K562 (cell line): ENCODE measurements around the gene SUMF2. TPM values are rescaled to one million over a fixed set of nuclear protein-coding genes. Genes with fewer than 3 reads are reported as not detected.

Experiments
- CEBPB ChIP-seq: fragments of 450-650 bp; IDR thresholded peaks from 2 replicates; pipeline ENCODE4 v1.6.1; 2016; ENCODE audit warnings: missing genetic modification characterization, missing compliant biosample characterization
- EP400 ChIP-seq: fragments of 450-650 bp; IDR thresholded peaks from 2 replicates; pipeline ENCODE4 v1.6.1; 2017; ENCODE audit warnings: antibody characterized with exemption, mild to moderate bottlenecking, moderate library complexity
- HDAC2 ChIP-seq: fragments of 450-650 bp; IDR thresholded peaks from 2 replicates; pipeline ENCODE4 v1.6.1; 2016; ENCODE audit warnings: mild to moderate bottlenecking
- HDAC8 ChIP-seq: fragments of 450-650 bp; IDR thresholded peaks from 2 replicates; pipeline ENCODE4 v1.6.1; 2016; ENCODE audit warnings: mild to moderate bottlenecking, missing genetic modification characterization, moderate library complexity, missing compliant biosample characterization
- KDM1A ChIP-seq, 2 experiments: fragments of 450-650 bp; IDR thresholded peaks; 2 replicates each; pipeline ENCODE4 v1.6.1; 2016; ENCODE audit warnings: mild to moderate bottlenecking in 2 of 2
- POLR2H ChIP-seq: IDR thresholded peaks from 2 replicates; pipeline ENCODE4 v1.6.1; 2016; ENCODE audit warnings: missing genetic modification characterization, low read depth, mild to moderate bottlenecking, control low read depth, missing compliant biosample characterization, moderate library complexity
- RBM25 ChIP-seq: fragments of 200-400 bp; formaldehyde crosslinking; IDR thresholded peaks from 2 replicates; pipeline ENCODE4 v1.6.1; 2018; ENCODE audit warnings: low read length, low read depth, moderate library complexity; ENCODE audit not compliant: severe bottlenecking
- RUNX1 ChIP-seq: sonication (generic); IDR thresholded peaks from 2 replicates; pipeline ENCODE4 v1.6.1; 2016; ENCODE audit warnings: antibody characterized with exemption, low read depth
- SAFB ChIP-seq: fragments of 200-400 bp; formaldehyde crosslinking; IDR thresholded peaks from 2 replicates; pipeline ENCODE4 v1.6.1; 2017; ENCODE audit warnings: low read depth, low read length, borderline replicate concordance
- SRSF3 ChIP-seq: fragments of 200-400 bp; formaldehyde crosslinking; IDR thresholded peaks from 2 replicates; pipeline ENCODE4 v1.6.1; 2016; ENCODE audit warnings: mild to moderate bottlenecking, low read length, moderate library complexity; ENCODE audit not compliant: insufficient read depth
- TAL1 ChIP-seq: fragments of 450-650 bp; IDR thresholded peaks from 2 replicates; pipeline ENCODE4 v1.6.1; 2016; ENCODE audit warnings: mild to moderate bottlenecking
- TBP ChIP-seq: optimal IDR thresholded peaks from 2 replicates; pipeline ENCODE3; 2011; ENCODE audit warnings: low read depth, low read length, improper control_type of control experiment
- TEAD1 ChIP-seq, 2 experiments: fragments of 450-650 bp in 1 of 2; sonication (generic) in 1 of 2; formaldehyde crosslinking; IDR thresholded peaks; 2 replicates each; pipeline versions ENCODE4 v1.4.0 to v1.8.0; 2020 to 2022; ENCODE audit warnings: mild to moderate bottlenecking in 2 of 2, missing genetic modification reagents in 1 of 2
- TEAD2 ChIP-seq: fragments of 450-650 bp; IDR thresholded peaks from 2 replicates; pipeline ENCODE4 v1.6.1; 2016; ENCODE audit warnings: missing genetic modification characterization, control low read depth, missing compliant biosample characterization
- ZKSCAN8 ChIP-seq: fragments of 200-800 bp; sonication (Bioruptor generic); IDR thresholded peaks from 2 replicates; pipeline ENCODE4 v1.6.1; 2016; ENCODE audit warnings: missing genetic modification characterization, missing compliant biosample characterization
- ZNF143 ChIP-seq: sonication (generic); formaldehyde crosslinking; IDR thresholded peaks from 2 replicates; pipeline ENCODE4 v1.9.0; 2022; ENCODE audit warnings: mild to moderate bottlenecking, missing genetic modification reagents
- ZNF146 ChIP-seq: IDR thresholded peaks from one replicate; pipeline ENCODE4 v1.6.1; 2018; ENCODE audit warnings: missing compliant biosample characterization; ENCODE audit not compliant: unreplicated experiment
- ZNF274 ChIP-seq: IDR thresholded peaks from 2 replicates; pipeline ENCODE4 v1.6.1; 2011; ENCODE audit warnings: low read depth, mild to moderate bottlenecking, low read length, moderate library complexity, borderline replicate concordance
- ZNF444 ChIP-seq: fragments of 250-450 bp; sonication (Bioruptor Pico); IDR thresholded peaks from 2 replicates; pipeline ENCODE4 v1.4.0; 2020; ENCODE audit warnings: mild to moderate bottlenecking, moderate library complexity
- ZNF696 ChIP-seq: fragments of 250-450 bp; sonication (Bioruptor Pico); conservative IDR thresholded peaks from 2 replicates; pipeline ENCODE4 v1.4.0; 2020; ENCODE audit warnings: mild to moderate bottlenecking, moderate library complexity
- ZNF717 ChIP-seq: fragments of 250-450 bp; sonication (Bioruptor Pico); IDR thresholded peaks from 2 replicates; pipeline ENCODE4 v1.5.0; 2021
- polyA plus RNA-seq, 8 experiments: library from polyadenylated mRNA; depleted of rRNA in 4 of 8; stranded (reverse) in 5 of 8; unstranded in 3 of 8; fragments of >200 nt; fragmentation: Nextera tagmentation in 2 of 8; fragmentation: Illumina TruSeq in 1 of 8; extraction: Ambion mirVana in 2 of 8; extraction: Trizol in 1 of 8; gene quantifications; 2 replicates each; pipeline versions ENCODE4 v1.2.1 to v1.2.3, GENCODE V29; 2011 to 2014; ENCODE audit warnings: inconsistent platforms in 1 of 8, missing spikeins in 1 of 8
- total RNA-seq, 7 experiments: library from RNA; depleted of rRNA in 6 of 7; stranded (reverse); fragments of >200 nt in 6 of 7; fragmentation: Illumina TruSeq in 2 of 7; extraction: Trizol in 2 of 7; gene quantifications; 2 replicates each; pipeline versions ENCODE4 v1.2.1 to v1.2.3, GENCODE V29; 2011 to 2021; ENCODE audit warnings: low replicate concordance in 1 of 7
- TF ChIP-seq, protein P1 (sequence below): IDR thresholded peaks from 2 replicates; pipeline ENCODE4 v1.6.1; 2016; ENCODE audit warnings: missing genetic modification characterization, missing compliant biosample characterization
- TF ChIP-seq, protein P2 (sequence below): fragments of 250-450 bp; sonication (Bioruptor Pico); IDR thresholded peaks from 2 replicates; pipeline ENCODE4 v1.8.0; 2021; ENCODE audit warnings: mild to moderate bottlenecking, moderate library complexity
- TF ChIP-seq, protein P3 (sequence below): fragments of 450-650 bp; formaldehyde crosslinking; IDR thresholded peaks from 2 replicates; pipeline ENCODE4 v1.4.0; 2022; ENCODE audit warnings: missing genetic modification characterization

Gene SUMF2
- total and polyA plus RNA-seq, 9 of the 15 experiments (the other 6 are each of a cell fraction or from before 2014, with no cell fraction given), result 39.0 to 113 (median 67.7) TPM

DNA sequence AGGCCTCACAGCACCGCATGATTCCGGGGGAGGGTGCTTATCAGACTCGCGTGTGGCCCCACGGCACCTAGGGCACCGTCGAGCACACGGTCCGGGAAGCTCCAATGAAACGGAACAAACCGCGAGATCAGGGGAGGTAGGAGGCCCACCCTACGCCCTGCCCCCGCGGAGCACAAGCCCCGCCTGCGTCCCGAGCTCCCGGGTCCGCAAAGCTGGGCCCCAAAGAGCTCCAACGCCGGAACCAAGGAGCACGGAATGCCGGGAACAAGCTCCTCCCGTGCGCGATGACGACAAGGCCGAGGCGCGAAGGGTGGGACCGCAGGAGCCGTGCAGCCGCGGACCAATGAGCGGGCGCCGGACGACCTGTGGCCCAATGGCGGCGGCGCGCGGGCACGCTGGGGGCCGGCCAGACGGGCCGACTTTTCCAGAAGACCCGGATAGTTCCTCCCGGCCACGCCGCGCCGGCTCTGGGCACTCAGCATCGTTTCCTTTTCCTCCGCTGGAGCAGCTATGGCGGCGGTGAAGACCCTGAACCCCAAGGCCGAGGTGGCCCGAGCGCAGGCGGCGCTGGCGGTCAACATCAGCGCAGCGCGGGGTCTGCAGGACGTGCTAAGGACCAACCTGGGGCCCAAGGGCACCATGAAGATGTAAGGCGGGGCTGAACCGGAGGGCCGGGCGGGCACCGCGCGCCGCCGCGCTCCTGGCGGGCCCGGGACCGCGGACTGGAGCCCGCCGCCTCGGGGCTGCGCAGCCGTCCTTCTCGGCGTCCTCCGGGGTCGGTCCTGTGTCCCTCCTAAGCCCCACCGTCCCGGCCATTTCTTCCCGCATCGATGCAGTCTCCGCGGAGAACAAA, 12.5 kb upstream of the SUMF2 start, which contains the start of the genes CCT6A and PSPH (continued):
- peak; percentile 83; the same call in 1 of the 2 replicates for TF ChIP-seq SAFB
- TF ChIP-seq, protein P1, sequence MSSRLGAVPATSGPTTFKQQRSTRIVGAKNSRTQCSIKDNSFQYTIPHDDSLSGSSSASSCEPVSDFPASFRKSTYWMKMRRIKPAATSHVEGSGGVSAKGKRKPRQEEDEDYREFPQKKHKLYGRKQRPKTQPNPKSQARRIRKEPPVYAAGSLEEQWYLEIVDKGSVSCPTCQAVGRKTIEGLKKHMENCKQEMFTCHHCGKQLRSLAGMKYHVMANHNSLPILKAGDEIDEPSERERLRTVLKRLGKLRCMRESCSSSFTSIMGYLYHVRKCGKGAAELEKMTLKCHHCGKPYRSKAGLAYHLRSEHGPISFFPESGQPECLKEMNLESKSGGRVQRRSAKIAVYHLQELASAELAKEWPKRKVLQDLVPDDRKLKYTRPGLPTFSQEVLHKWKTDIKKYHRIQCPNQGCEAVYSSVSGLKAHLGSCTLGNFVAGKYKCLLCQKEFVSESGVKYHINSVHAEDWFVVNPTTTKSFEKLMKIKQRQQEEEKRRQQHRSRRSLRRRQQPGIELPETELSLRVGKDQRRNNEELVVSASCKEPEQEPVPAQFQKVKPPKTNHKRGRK (tag), result no peak
- TF ChIP-seq TBP, result peak; percentile 78
- peak; percentile 90 for TF ChIP-seq POLR2H (tag)
- peak; percentile 73 for TF ChIP-seq ZNF143
- TF ChIP-seq ZNF717, result no peak
- TF ChIP-seq TAL1, result no peak
- peak; percentile 58; the same call in 1 of the 2 replicates for TF ChIP-seq HDAC8 (tag)
- peak; percentile 27; the same call in 1 of the 2 replicates for TF ChIP-seq HDAC2
- TF ChIP-seq, protein P2, sequence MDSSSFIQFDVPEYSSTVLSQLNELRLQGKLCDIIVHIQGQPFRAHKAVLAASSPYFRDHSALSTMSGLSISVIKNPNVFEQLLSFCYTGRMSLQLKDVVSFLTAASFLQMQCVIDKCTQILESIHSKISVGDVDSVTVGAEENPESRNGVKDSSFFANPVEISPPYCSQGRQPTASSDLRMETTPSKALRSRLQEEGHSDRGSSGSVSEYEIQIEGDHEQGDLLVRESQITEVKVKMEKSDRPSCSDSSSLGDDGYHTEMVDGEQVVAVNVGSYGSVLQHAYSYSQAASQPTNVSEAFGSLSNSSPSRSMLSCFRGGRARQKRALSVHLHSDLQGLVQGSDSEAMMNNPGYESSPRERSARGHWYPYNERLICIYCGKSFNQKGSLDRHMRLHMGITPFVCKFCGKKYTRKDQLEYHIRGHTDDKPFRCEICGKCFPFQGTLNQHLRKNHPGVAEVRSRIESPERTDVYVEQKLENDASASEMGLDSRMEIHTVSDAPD (CRISPR knock-in tag), result no peak
- no peak for TF ChIP-seq ZNF696
- TF ChIP-seq RBM25, result peak; percentile 100
- no peak for TF ChIP-seq SRSF3
- no peak for TF ChIP-seq ZNF444 (CRISPR knock-in tag)
- TF ChIP-seq RUNX1, result no peak; the same call in 1 of the 2 replicates
- TF ChIP-seq, protein P3, sequence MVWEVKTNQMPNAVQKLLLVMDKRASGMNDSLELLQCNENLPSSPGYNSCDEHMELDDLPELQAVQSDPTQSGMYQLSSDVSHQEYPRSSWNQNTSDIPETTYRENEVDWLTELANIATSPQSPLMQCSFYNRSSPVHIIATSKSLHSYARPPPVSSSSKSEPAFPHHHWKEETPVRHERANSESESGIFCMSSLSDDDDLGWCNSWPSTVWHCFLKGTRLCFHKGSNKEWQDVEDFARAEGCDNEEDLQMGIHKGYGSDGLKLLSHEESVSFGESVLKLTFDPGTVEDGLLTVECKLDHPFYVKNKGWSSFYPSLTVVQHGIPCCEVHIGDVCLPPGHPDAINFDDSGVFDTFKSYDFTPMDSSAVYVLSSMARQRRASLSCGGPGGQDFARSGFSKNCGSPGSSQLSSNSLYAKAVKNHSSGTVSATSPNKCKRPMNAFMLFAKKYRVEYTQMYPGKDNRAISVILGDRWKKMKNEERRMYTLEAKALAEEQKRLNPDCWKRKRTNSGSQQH (CRISPR knock-in tag), result no peak
- no peak for TF ChIP-seq TEAD2
- no peak for TF ChIP-seq ZNF146 (CRISPR knock-in tag)
- peak in 1 of 2 experiments; percentile 93; a peak in 2 of 4 replicates for TF ChIP-seq TEAD1 (CRISPR knock-in tag; IDR thresholded peaks at IDR 0.05)
- TF ChIP-seq EP400, result peak; percentile 91
- TF ChIP-seq CEBPB (tag), result no peak
- no peak for TF ChIP-seq ZKSCAN8 (CRISPR knock-in tag)
- no peak for TF ChIP-seq ZNF274
- TF ChIP-seq KDM1A (IDR thresholded peaks at IDR 0.05), result no peak
